Ovary (tissue), 3 donors: ENCODE data around the gene CYFIP2.

Experiments
- CTCF ChIP-seq, 3 donors: fragments of 450-650 bp in 2 of 3; fragments of 200-600 bp in 1 of 3; IDR thresholded peaks; one replicate each; pipeline versions ENCODE4 v1.5.1 to v1.8.0; 2016 to 2022; ENCODE audit warnings: antibody characterized with exemption in 3 of 3, mild to moderate bottlenecking in 1 of 3
- EP300 ChIP-seq: sonication (generic); formaldehyde crosslinking; IDR thresholded peaks from one replicate; pipeline ENCODE4 v1.6.1; 2017; ENCODE audit warnings: antibody characterized with exemption
- POLR2A ChIP-seq: fragments of 450-650 bp; IDR thresholded peaks from one replicate; pipeline ENCODE4 v1.6.1; 2017; ENCODE audit warnings: antibody characterized with exemption, mild to moderate bottlenecking, moderate library complexity
- donor health status: DM: no; HTN: no; CAD: no.

- no peak for TF ChIP-seq POLR2A
- TF ChIP-seq CTCF (IDR thresholded peaks at IDR 0.05): no peak
- TF ChIP-seq EP300: no peak
Observed at GRCh38 chr5:157232706-157233105, 33.2 kb upstream of the CYFIP2 start.
